ENCODE data around the gene HUS1.

DNA sequence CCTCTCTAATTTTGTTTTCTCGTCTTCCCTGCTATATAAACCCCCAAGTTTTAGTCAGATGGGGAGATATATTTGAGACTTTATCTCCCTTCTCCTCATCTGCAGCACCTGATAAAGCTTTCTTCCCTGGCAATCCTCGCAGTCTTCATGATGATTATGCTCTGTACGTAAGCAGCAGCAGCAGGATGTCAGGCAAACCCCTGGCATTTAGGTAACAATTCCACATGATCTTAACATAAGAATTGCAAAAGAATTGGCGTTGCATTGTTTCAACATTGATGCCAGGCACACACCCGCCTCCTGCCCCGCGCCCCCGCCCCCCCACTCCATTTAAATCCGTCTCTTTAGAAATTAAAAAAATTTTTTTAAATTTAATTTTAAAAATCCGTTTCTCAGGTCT is 37.3 kb downstream of the HUS1 start:
- TF ChIP-seq, protein P1, sequence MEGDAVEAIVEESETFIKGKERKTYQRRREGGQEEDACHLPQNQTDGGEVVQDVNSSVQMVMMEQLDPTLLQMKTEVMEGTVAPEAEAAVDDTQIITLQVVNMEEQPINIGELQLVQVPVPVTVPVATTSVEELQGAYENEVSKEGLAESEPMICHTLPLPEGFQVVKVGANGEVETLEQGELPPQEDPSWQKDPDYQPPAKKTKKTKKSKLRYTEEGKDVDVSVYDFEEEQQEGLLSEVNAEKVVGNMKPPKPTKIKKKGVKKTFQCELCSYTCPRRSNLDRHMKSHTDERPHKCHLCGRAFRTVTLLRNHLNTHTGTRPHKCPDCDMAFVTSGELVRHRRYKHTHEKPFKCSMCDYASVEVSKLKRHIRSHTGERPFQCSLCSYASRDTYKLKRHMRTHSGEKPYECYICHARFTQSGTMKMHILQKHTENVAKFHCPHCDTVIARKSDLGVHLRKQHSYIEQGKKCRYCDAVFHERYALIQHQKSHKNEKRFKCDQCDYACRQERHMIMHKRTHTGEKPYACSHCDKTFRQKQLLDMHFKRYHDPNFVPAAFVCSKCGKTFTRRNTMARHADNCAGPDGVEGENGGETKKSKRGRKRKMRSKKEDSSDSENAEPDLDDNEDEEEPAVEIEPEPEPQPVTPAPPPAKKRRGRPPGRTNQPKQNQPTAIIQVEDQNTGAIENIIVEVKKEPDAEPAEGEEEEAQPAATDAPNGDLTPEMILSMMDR (IDR thresholded peaks at IDR 0.05), result no peak
- TF ChIP-seq POLR2A (IDR thresholded peaks at IDR 0.05) (no peak), EP300 (IDR thresholded peaks at IDR 0.05) (no peak)

All from tibial nerve (tissue), 4 donors.